ENCODE data around the gene APBB1. TPM values are rescaled to one million over a fixed set of nuclear protein-coding genes. Genes with fewer than 3 reads are reported as not detected.

APBB1 gene
- polyA plus RNA-seq, 2 of the 4 experiments (the other 2 are of a cell fraction) = 13.6 to 16.4 TPM

- peaks cover 17% of the 10 kb centered on the region for H3K4me1 ChIP-seq
- H3K4me3 ChIP-seq = no peak overlapping the region
- DNase-seq (ENCODE audit: low read depth in 1 of 2, low spot score in 1 of 2) (no peak), FAIRE-seq (no peak), ATAC-seq (no peak)
- H3K4me2 ChIP-seq = no peak overlapping the region
- CTCF ChIA-PET = interaction anchor here (0.6 to 6.0 kb wide), 12 partner anchors 11 to 467 kb away, joined by 3 to 90 read pairs (median 8); partner anchors contain the start of gene CAVIN3
- no peaks in the 10 kb centered on the region for H3K9me3 ChIP-seq
- WGBS (ENCODE audit: missing lambda C conversion rate) = 40% methylated on average over 5 of the region's 5 CpGs
- TF ChIP-seq ESRRA (IDR thresholded peaks at IDR 0.05; ENCODE audit: borderline replicate concordance, low read length) (no peak), NPAS2 (CRISPR knock-in tag; IDR thresholded peaks at IDR 0.05; ENCODE audit: borderline replicate concordance) (no peak), RFX5 (IDR thresholded peaks at IDR 0.05) (no peak), HDAC2 (IDR thresholded peaks at IDR 0.05) (no peak), JUNB (IDR thresholded peaks at IDR 0.05) (no peak), RAD21 (conservative IDR thresholded peaks at IDR 0.05 in 1 of 2, IDR thresholded peaks at IDR 0.05 in 1 of 2) (no peak), EHF (CRISPR knock-in tag; IDR thresholded peaks at IDR 0.05) (no peak), BCL3 (IDR thresholded peaks at IDR 0.05) (no peak)
- POLR2A ChIA-PET = no interaction called here
- H3K27ac ChIP-seq = no peak overlapping the region
Observed at GRCh38 chr11:6351782-6352382, 67.0 kb downstream of the APBB1 start.

DNA sequence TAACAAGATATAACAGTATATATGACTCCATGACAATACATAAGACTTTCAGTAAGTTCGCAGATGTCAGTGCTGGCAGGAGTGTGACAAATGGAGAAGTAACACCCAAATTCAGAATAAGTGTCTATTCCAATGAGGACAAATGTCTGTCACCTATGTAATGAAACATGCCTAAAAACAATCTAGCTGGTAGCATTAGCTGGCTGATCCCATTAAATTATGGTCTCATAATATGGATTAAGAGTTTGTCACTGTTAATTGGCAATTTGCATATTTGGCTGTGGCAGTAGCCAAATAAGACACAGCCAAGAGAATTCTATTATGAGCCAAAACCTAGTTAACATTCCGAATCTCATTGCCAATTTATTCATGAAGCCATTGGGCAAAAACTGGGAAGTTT, 68.4 kb downstream of the APBB1 start:
- FAIRE-seq (no peak), ATAC-seq (no peak), DNase-seq (ENCODE audit: low read depth in 1 of 2, low spot score in 1 of 2) (no peak)
- Histone ChIP-seq H3K9me3 (no peaks in the 10 kb centered on the region), H3K4me2 (no peak overlapping the region), H3K27ac (no peak overlapping the region), H3K4me3 (no peak overlapping the region), H3K4me1 (peaks cover 12% of the 10 kb centered on the region)
- CTCF ChIA-PET = interaction anchor here (0.8 to 6.0 kb wide), 4 partner anchors 98 to 329 kb away, joined by 3 to 83 read pairs (median 7); no protein-coding TSS in a partner anchor
- TF ChIP-seq EHMT2 (IDR thresholded peaks at IDR 0.05; ENCODE audit: low read depth) = no peak
- no peak for TF ChIP-seq MAFK (IDR thresholded peaks at IDR 0.05; ENCODE audit: partially characterized antibody)
- TF ChIP-seq NR3C1 (IDR thresholded peaks at IDR 0.05) = no peak
- TF ChIP-seq RAD21 (conservative IDR thresholded peaks at IDR 0.05 in 1 of 2, IDR thresholded peaks at IDR 0.05 in 1 of 2) = no peak
- no peak for TF ChIP-seq HOXB5 (CRISPR knock-in tag; IDR thresholded peaks at IDR 0.05)
- TF ChIP-seq SMC3 (IDR thresholded peaks at IDR 0.05) = no peak
- TF ChIP-seq TP53 (CRISPR knock-in tag; IDR thresholded peaks at IDR 0.05) = no peak
- TF ChIP-seq HOXA7 (CRISPR knock-in tag; IDR thresholded peaks at IDR 0.05) = no peak
- TF ChIP-seq ZNF302 (CRISPR knock-in tag; IDR thresholded peaks at IDR 0.05) = no peak
- no peak for TF ChIP-seq EP300 (IDR thresholded peaks at IDR 0.05)
- no peak for TF ChIP-seq RNF2 (IDR thresholded peaks at IDR 0.05; ENCODE audit: borderline replicate concordance, low read depth)
- no peak for TF ChIP-seq CBX8 (IDR thresholded peaks at IDR 0.05)
- no peak for TF ChIP-seq HOXB13 (CRISPR knock-in tag; IDR thresholded peaks at IDR 0.05; ENCODE audit: low read depth)
- no peak for TF ChIP-seq BCL3 (IDR thresholded peaks at IDR 0.05)
- no peak for TF ChIP-seq MYC (IDR thresholded peaks at IDR 0.05; ENCODE audit: borderline replicate concordance, low read length)
- TF ChIP-seq, protein P1, sequence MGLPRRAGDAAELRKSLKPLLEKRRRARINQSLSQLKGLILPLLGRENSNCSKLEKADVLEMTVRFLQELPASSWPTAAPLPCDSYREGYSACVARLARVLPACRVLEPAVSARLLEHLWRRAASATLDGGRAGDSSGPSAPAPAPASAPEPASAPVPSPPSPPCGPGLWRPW (IDR thresholded peaks at IDR 0.05) = no peak
- no peak for TF ChIP-seq SREBF2 (IDR thresholded peaks at IDR 0.05)
- no peak for TF ChIP-seq MAZ (IDR thresholded peaks at IDR 0.05; ENCODE audit: borderline replicate concordance, low read depth, low read length)
- POLR2A ChIA-PET = interaction anchor here (0.9 kb wide), 1 partner anchor 31 kb away, joined by 3 read pairs; no protein-coding TSS in a partner anchor
- 31% methylated on average over 2 of the region's 2 CpGs for WGBS (ENCODE audit: missing lambda C conversion rate)

Measured in A549 (cell line).